HCT116 (cell line): ENCODE measurements around the gene PSMG3. TPM values are rescaled to one million over a fixed set of nuclear protein-coding genes. Genes with fewer than 3 reads are reported as not detected.
A peak's percentile ranks its signal among the peaks of the same experiment; 100 is the strongest.

ENCODE experiments used
- ATAC-seq: fragments of 200-7000 bp; cut with Tn5 transposase; 2 replicates; pipeline ENCODE4 v1.9.1; 2020; ENCODE audit warnings: mild to moderate bottlenecking, moderate library complexity
- Bru-seq: library from RNA; stranded (reverse); fragments of 400-500 nt; gene quantifications from one replicate; lab custom pipeline; 2021; lab: Mats Ljungman, UMichigan
- BruChase-seq, 2 experiments: library from RNA; stranded (reverse); fragments of 400-500 nt; gene quantifications; one replicate each; lab custom pipeline; 2021; lab: Mats Ljungman, UMichigan
- BruUV-seq: library from RNA; stranded (reverse); fragments of 400-500 nt; replicated peaks from 2 replicates; lab custom pipeline; 2021; lab: Mats Ljungman, UMichigan
- CTCF ChIA-PET: fragments of 300-600 bp; sonication (Branson Sonifier 250); formaldehyde crosslinking; loops from one replicate; lab custom pipeline; 2021; ENCODE audit warnings: antibody characterized with exemption; lab: Charles Lee
- POLR2A ChIA-PET: fragments of 300-600, 350-600 bp; sonication (Branson Sonifier 250); formaldehyde crosslinking; loops from one replicate; lab custom pipeline; 2021; ENCODE audit warnings: antibody characterized with exemption; lab: Charles Lee
- RAD21 ChIA-PET, 2 experiments: fragments of 300-600 bp; sonication (Branson Sonifier 250); formaldehyde crosslinking; loops; one replicate each; lab custom pipeline; 2023; ENCODE audit warnings: low total read pairs in 2 of 2; ENCODE audit not compliant: uncharacterized antibody in 2 of 2, unreplicated experiment in 2 of 2, low non-redundant PET in 1 of 2; lab: Charles Lee
- DNase-seq: peaks from one replicate; pipeline ENCODE4 v3.0.0-alpha.2; 2010; ENCODE audit warnings: low read depth, low spot score
- H2AFZ ChIP-seq: fragments of 200-600 bp; shearing (Covaris generic), sonication (generic); 2 replicates; pipeline ENCODE4 v1.6.1; 2017; ENCODE audit warnings: low read depth, mixed run types, mixed read lengths, antibody characterized with exemption, low read length; ENCODE audit not compliant: poor library complexity, severe bottlenecking
- H3K27ac ChIP-seq: 2 replicates; pipeline ENCODE4 v1.5.1; 2012; ENCODE audit warnings: low read depth, low read length
- H3K27me3 ChIP-seq: fragments of 200-600 bp; sonication (generic); 2 replicates; pipeline ENCODE4 v1.6.1; 2016; ENCODE audit warnings: mixed run types, low read length, mixed read lengths; ENCODE audit not compliant: insufficient read depth
- H3K36me3 ChIP-seq, 2 experiments: fragments of 200-500 bp in 1 of 2; fragments of 200-600 bp in 1 of 2; sonication (Bioruptor generic) in 1 of 2; sonication (generic) in 1 of 2; 2 replicates each; pipeline versions ENCODE4 v1.5.1 to v1.6.1; 2014 to 2016; ENCODE audit warnings: low read length in 2 of 2, inconsistent platforms in 1 of 2, mixed read lengths in 1 of 2, mixed run types in 1 of 2; ENCODE audit not compliant: insufficient read depth in 2 of 2, control insufficient read depth in 1 of 2
- H3K4me1 ChIP-seq, 2 experiments: fragments of 200-600 bp in 1 of 2; sonication (generic) in 1 of 2; 2 replicates each; pipeline versions ENCODE4 v1.5.1 to v1.6.1; 2012 to 2017; ENCODE audit warnings: low read length in 2 of 2, inconsistent platforms in 1 of 2, mild to moderate bottlenecking in 1 of 2, mixed read lengths in 1 of 2, mixed run types in 1 of 2, moderate library complexity in 1 of 2; ENCODE audit not compliant: insufficient read depth in 2 of 2, control insufficient read depth in 1 of 2
- H3K4me2 ChIP-seq: fragments of 200-600 bp; sonication (generic); 2 replicates; pipeline ENCODE4 v1.6.1; 2017; ENCODE audit warnings: mixed run types, low read length, mixed read lengths
- H3K4me3 ChIP-seq, 2 experiments: fragments of 200-600 bp in 1 of 2; sonication (generic) in 1 of 2; replicated peaks in 1 of 2; 2 replicates each; pipeline ENCODE4 v1.5.1; 2011 to 2016; ENCODE audit warnings: low read length in 2 of 2, control low read depth in 1 of 2, low read depth in 1 of 2, mild to moderate bottlenecking in 1 of 2, mixed read lengths in 1 of 2, mixed run types in 1 of 2
- H3K79me2 ChIP-seq: fragments of 200-600 bp; sonication (generic); 2 replicates; pipeline ENCODE4 v1.6.1; 2017; ENCODE audit warnings: mild to moderate bottlenecking, mixed run types, low read length, moderate library complexity, mixed read lengths; ENCODE audit not compliant: insufficient read depth
- H3K9ac ChIP-seq: fragments of 200-600 bp; sonication (generic); 2 replicates; pipeline ENCODE4 v1.6.1; 2016; ENCODE audit warnings: low read length, mixed read lengths
- H3K9me2 ChIP-seq: fragments of 200-600 bp; sonication (generic), shearing (Covaris generic); 2 replicates; pipeline ENCODE4 v1.6.1; 2017; ENCODE audit warnings: mixed run types, mild to moderate bottlenecking, moderate library complexity; ENCODE audit not compliant: insufficient read depth
- H3K9me3 ChIP-seq, 2 experiments: fragments of 200-500 bp in 1 of 2; fragments of 200-600 bp in 1 of 2; sonication (Bioruptor generic) in 1 of 2; sonication (generic) in 1 of 2; 2 replicates each; pipeline ENCODE4 v1.6.1; 2014 to 2017; ENCODE audit warnings: low read length in 2 of 2, mixed read lengths in 2 of 2, inconsistent platforms in 1 of 2, low read depth in 1 of 2, mild to moderate bottlenecking in 1 of 2, mixed run types in 1 of 2, moderate library complexity in 1 of 2; ENCODE audit not compliant: control insufficient read depth in 1 of 2, insufficient read depth in 1 of 2
- H4K20me1 ChIP-seq: fragments of 200-600 bp; sonication (generic), shearing (Covaris generic); 2 replicates; pipeline ENCODE4 v1.6.1; 2017; ENCODE audit warnings: mixed run types, mild to moderate bottlenecking, moderate library complexity; ENCODE audit not compliant: insufficient read depth
- CBX3 ChIP-seq: IDR thresholded peaks from 2 replicates; pipeline ENCODE4 v1.6.1; 2012; ENCODE audit warnings: low read depth
- CEBPB ChIP-seq: IDR thresholded peaks from 2 replicates; pipeline ENCODE4 v1.6.1; 2012; ENCODE audit warnings: low read depth
- JUND ChIP-seq: IDR thresholded peaks from 2 replicates; pipeline ENCODE4 v1.6.1; 2012
- POLR2A ChIP-seq: IDR thresholded peaks from 2 replicates; pipeline ENCODE4 v1.7.0; 2011; ENCODE audit warnings: borderline replicate concordance; ENCODE audit not compliant: insufficient read depth, insufficient read length; ENCODE audit errors: extremely low read depth
- POLR2AphosphoS5 ChIP-seq: IDR thresholded peaks from 2 replicates; pipeline ENCODE4 v1.6.1; 2011; ENCODE audit warnings: mild to moderate bottlenecking, low read depth, low read length, moderate library complexity
- RAD21 ChIP-seq: IDR thresholded peaks from 2 replicates; pipeline ENCODE4 v1.6.1; 2012; ENCODE audit warnings: low read depth, mild to moderate bottlenecking
- SIN3A ChIP-seq: IDR thresholded peaks from 2 replicates; pipeline ENCODE4 v1.6.1; 2012; ENCODE audit warnings: low read depth
- TCF7L2 ChIP-seq: IDR thresholded peaks from 2 replicates; pipeline ENCODE4 v1.7.0; 2011; ENCODE audit warnings: borderline replicate concordance, inconsistent platforms; ENCODE audit not compliant: insufficient read depth, insufficient read length; ENCODE audit errors: extremely low read depth
- YY1 ChIP-seq: IDR thresholded peaks from 2 replicates; pipeline ENCODE4 v1.6.1; 2011; ENCODE audit warnings: low read length, low read depth, moderate library complexity, mild to moderate bottlenecking; ENCODE audit not compliant: insufficient replicate concordance; ENCODE audit errors: extremely low read depth
- ZFX ChIP-seq: fragments of 450-650 bp; IDR thresholded peaks from 2 replicates; pipeline ENCODE4 v1.6.1; 2017
- intact Hi-C: fragments of 100-400 bp; cut with micrococcal nuclease; formaldehyde crosslinking; loops from 2 replicates; pipeline ENCODE4 v1.10.0; 2022
- long read RNA-seq: library from polyadenylated mRNA; unstranded; transcript quantifications from one replicate; pipeline ENCODE4 v2.0.0, GENCODE V29; 2021; ENCODE audit not compliant: unreplicated experiment
- polyA plus RNA-seq: library from polyadenylated mRNA; unstranded; fragments of >200 nt; gene quantifications from 2 replicates; pipeline ENCODE4 v1.2.1, GENCODE V29; 2012; ENCODE audit warnings: missing spikeins
- total RNA-seq: library from RNA; stranded (reverse); gene quantifications from one replicate; pipeline ENCODE4 v1.2.1, GENCODE V29; 2021; ENCODE audit not compliant: unreplicated experiment
- TF ChIP-seq, protein P1 (sequence below), 3 experiments: fragments of 200-600 bp in 1 of 3; sonication (generic) in 1 of 3; IDR thresholded peaks in 2 of 3; conservative IDR thresholded peaks in 1 of 3; 2 replicates each; pipeline ENCODE4 v1.5.1; 2012 to 2017; ENCODE audit warnings: low read depth in 2 of 3, low read length in 2 of 3, antibody characterized with exemption in 1 of 3, borderline replicate concordance in 1 of 3, control low read depth in 1 of 3, mild to moderate bottlenecking in 1 of 3, mixed read lengths in 1 of 3, mixed run types in 1 of 3, moderate library complexity in 1 of 3; ENCODE audit not compliant: insufficient read depth in 1 of 3
- TF ChIP-seq, protein P2 (sequence below): IDR thresholded peaks from 2 replicates; pipeline ENCODE4 v1.6.1; 2011; ENCODE audit warnings: mild to moderate bottlenecking, low read length, moderate library complexity; ENCODE audit not compliant: insufficient replicate concordance; ENCODE audit errors: extremely low read depth

PSMG3 gene, protein sequence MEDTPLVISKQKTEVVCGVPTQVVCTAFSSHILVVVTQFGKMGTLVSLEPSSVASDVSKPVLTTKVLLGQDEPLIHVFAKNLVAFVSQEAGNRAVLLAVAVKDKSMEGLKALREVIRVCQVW
- total RNA-seq (60.9 TPM), Bru-seq, nascent RNA (percentile 81 among the genes with signal in this experiment), BruChase-seq, experiment 1, labeled RNA remaining after a 6-hour chase (percentile 89 among the genes with signal in this experiment), BruChase-seq, experiment 2, labeled RNA remaining after a 2-hour chase (percentile 90 among the genes with signal in this experiment)
- polyA plus RNA-seq: 82.1 and 82.9 TPM in 2 replicates
- long read RNA-seq, transcript PSMG3-203 (3 exons, 774 nt): minor isoform, 12 of 110 reads
- long read RNA-seq, transcript PSMG3-202 (2 exons, 1,391 nt): major isoform, 32 of 110 reads
- long read RNA-seq, partial matches to known transcripts: 0 of 110 reads
- long read RNA-seq, other reads (novel, unspliced or antisense): 66 of 110 reads

DNA sequence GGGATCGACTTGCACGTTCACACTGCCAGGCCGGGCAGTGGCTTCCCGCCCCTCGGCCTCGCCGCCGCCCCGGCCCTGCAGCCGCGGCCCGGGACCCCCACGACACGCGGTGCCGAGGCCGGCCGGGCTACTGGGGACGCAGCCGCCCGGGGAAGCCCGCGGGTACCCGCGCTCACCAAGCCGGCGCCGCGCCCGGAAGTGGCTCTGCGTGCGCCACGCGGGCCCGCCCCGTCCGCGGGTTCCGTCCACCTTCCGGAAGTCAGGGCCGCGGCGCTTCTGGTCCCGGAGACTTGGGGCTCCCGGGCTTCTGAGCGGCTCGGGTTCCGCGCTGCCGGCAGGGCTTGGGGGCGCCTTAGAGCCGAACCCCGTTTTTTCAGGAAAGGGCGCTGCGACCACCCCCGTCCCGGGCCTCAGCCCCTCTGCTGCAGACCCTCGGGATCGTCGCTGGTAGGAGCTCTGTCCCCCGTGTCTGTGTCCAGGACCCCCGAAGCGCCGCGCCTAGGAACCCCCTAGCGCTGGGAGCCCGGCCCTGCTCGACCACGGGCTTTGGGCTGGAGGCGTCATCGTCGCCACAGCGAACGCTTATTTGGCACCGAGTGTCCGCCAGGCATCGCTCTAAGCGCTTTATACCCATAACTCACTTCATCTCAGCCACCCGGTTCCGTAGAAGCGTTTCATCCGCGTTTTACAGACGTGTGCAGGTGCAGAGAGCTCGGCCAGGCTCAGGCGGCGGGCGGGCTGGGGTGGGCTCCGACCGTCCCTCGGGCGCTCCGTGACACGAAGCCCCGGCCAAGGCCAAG, at the start of gene PSMG3:
Gene PSMG3 (minus strand): TSS at position 200 of the 800 bp plus-strand sequence. CDS start 693 bp downstream, outside the sequence.
- H3K9ac ChIP-seq: peak within 1 kb of the TSS; percentile 96
- H2AFZ ChIP-seq: peak within 1 kb of the TSS; percentile 35
- peak; percentile 79 for ATAC-seq
- RAD21 ChIA-PET: no interaction called here
- H3K4me3 ChIP-seq: peak within 1 kb of the TSS; percentile 93 to 95
- peak within 1 kb of the TSS; percentile 93 for H3K4me2 ChIP-seq
- BruUV-seq: TSS peak; percentile 50
- no peaks in the 10 kb centered on the region for H3K9me3 ChIP-seq
- POLR2A ChIA-PET: interaction anchor here (0.6 kb wide), 1 partner anchor 167 kb away, joined by 3 read pairs; no protein-coding TSS in a partner anchor
- CTCF ChIA-PET: interaction anchor here (0.9 kb wide), 1 partner anchor 14 kb away, joined by 3 read pairs; no protein-coding TSS in a partner anchor
- H4K20me1 ChIP-seq: no peaks in the 10 kb centered on the region
- H3K9me2 ChIP-seq: no peaks in the 10 kb centered on the region
- intact Hi-C loops: loop anchor here (10.0 kb wide), 1 partner anchor 165 kb away; no protein-coding TSS in a partner anchor
- peak; percentile 75 for DNase-seq
- H3K27me3 ChIP-seq: no peaks in the 10 kb centered on the region
- TF ChIP-seq TCF7L2 (peak; percentile 40), JUND (no peak), ZFX (peak; percentile 59; the same call in 1 of the 2 replicates), CEBPB (no peak), RAD21 (no peak), YY1 (peak; percentile 83), SIN3A (no peak), POLR2AphosphoS5 (peak; percentile 88), POLR2A (peak; percentile 70), CBX3 (no peak)
- TF ChIP-seq, protein P1, sequence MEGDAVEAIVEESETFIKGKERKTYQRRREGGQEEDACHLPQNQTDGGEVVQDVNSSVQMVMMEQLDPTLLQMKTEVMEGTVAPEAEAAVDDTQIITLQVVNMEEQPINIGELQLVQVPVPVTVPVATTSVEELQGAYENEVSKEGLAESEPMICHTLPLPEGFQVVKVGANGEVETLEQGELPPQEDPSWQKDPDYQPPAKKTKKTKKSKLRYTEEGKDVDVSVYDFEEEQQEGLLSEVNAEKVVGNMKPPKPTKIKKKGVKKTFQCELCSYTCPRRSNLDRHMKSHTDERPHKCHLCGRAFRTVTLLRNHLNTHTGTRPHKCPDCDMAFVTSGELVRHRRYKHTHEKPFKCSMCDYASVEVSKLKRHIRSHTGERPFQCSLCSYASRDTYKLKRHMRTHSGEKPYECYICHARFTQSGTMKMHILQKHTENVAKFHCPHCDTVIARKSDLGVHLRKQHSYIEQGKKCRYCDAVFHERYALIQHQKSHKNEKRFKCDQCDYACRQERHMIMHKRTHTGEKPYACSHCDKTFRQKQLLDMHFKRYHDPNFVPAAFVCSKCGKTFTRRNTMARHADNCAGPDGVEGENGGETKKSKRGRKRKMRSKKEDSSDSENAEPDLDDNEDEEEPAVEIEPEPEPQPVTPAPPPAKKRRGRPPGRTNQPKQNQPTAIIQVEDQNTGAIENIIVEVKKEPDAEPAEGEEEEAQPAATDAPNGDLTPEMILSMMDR (IDR thresholded peaks at IDR 0.05 in 2 of 3, conservative IDR thresholded peaks at IDR 0.05 in 1 of 3; ENCODE audit: borderline replicate concordance in 1 of 3, insufficient read depth in 1 of 3, low read depth in 2 of 3, low read length in 2 of 3): peak in 2 of 3 experiments; percentile 26 to 30; a peak in 2 of 6 replicates
- TF ChIP-seq, protein P2, sequence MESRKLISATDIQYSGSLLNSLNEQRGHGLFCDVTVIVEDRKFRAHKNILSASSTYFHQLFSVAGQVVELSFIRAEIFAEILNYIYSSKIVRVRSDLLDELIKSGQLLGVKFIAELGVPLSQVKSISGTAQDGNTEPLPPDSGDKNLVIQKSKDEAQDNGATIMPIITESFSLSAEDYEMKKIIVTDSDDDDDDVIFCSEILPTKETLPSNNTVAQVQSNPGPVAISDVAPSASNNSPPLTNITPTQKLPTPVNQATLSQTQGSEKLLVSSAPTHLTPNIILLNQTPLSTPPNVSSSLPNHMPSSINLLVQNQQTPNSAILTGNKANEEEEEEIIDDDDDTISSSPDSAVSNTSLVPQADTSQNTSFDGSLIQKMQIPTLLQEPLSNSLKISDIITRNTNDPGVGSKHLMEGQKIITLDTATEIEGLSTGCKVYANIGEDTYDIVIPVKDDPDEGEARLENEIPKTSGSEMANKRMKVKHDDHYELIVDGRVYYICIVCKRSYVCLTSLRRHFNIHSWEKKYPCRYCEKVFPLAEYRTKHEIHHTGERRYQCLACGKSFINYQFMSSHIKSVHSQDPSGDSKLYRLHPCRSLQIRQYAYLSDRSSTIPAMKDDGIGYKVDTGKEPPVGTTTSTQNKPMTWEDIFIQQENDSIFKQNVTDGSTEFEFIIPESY: no peak
- peak within 1 kb of the TSS; percentile 98 for H3K27ac ChIP-seq
- no peaks in the 10 kb centered on the region; a peak in 1 of 4 replicates for H3K36me3 ChIP-seq
- peaks cover 38 to 49% of the 10 kb centered on the region in 2 experiments for H3K4me1 ChIP-seq
- peaks cover 34% of the 10 kb centered on the region for H3K79me2 ChIP-seq
